Measurements from ENCODE around the gene ZC3HAV1L. TPM values are rescaled to one million over a fixed set of nuclear protein-coding genes. Genes with fewer than 3 reads are reported as not detected.
"Not testable (repeated sequence)": the region's sequence is repeated elsewhere in the genome, so short reads cannot be mapped to it uniquely, and the experiment has no call there.

ZC3HAV1L gene
- total RNA-seq, 3 donors from 2014 or later: 7.0 to 8.3 (median 7.3) TPM

GRCh38 chr7:139066315-139066714, 30.5 kb upstream of the ZC3HAV1L start:
- H3K4me3 Mint-ChIP-seq: no peak overlapping the region
- H3K4me1 Mint-ChIP-seq (ENCODE audit: low read depth): peaks cover 47% of the 10 kb centered on the region
- H3K27me3 Mint-ChIP-seq (ENCODE audit: low read depth): no peaks in the 10 kb centered on the region
- DNase-seq (no peak), ATAC-seq (no peak)
- peaks cover 69% of the 10 kb centered on the region for H3K36me3 Mint-ChIP-seq (ENCODE audit: insufficient read depth)
- H3K9me3 Mint-ChIP-seq: no peaks in the 10 kb centered on the region

GRCh38 chr7:139065323-139065722, 29.5 kb upstream of the ZC3HAV1L start:
- H3K4me3 Mint-ChIP-seq: no peak overlapping the region
- no peaks in the 10 kb centered on the region for H3K27me3 Mint-ChIP-seq (ENCODE audit: low read depth)
- DNase-seq (no peak), ATAC-seq (no peak)
- H3K9me3 Mint-ChIP-seq: no peaks in the 10 kb centered on the region
- peaks cover 56% of the 10 kb centered on the region for H3K4me1 Mint-ChIP-seq (ENCODE audit: low read depth)
- H3K36me3 Mint-ChIP-seq (ENCODE audit: insufficient read depth): peaks cover 78% of the 10 kb centered on the region

GRCh38 chr7:139061416-139061815, 25.6 kb upstream of the ZC3HAV1L start:
- DNase-seq (no peak), ATAC-seq (peak; percentile 69 to 71)
- peaks cover 65% of the 10 kb centered on the region for H3K36me3 Mint-ChIP-seq (ENCODE audit: insufficient read depth)
- no peak overlapping the region for H3K4me3 Mint-ChIP-seq
- no peaks in the 10 kb centered on the region for H3K9me3 Mint-ChIP-seq
- H3K27me3 Mint-ChIP-seq (ENCODE audit: low read depth): no peaks in the 10 kb centered on the region
- H3K4me1 Mint-ChIP-seq (ENCODE audit: low read depth): peaks cover 53% of the 10 kb centered on the region

- ATAC-seq (no peak), DNase-seq (no peak)
- Mint-ChIP-seq H3K4me1 (ENCODE audit: low read depth) (peaks cover 57% of the 10 kb centered on the region), H3K9me3 (no peaks in the 10 kb centered on the region), H3K36me3 (ENCODE audit: insufficient read depth) (peaks cover 64% of the 10 kb centered on the region), H3K27me3 (ENCODE audit: low read depth) (no peaks in the 10 kb centered on the region), H3K4me3 (no peak overlapping the region)
These were observed 24.9 kb upstream of the ZC3HAV1L start for GRCh38 chr7:139060695-139061237.

GRCh38 chr7:139059905-139060304, 24.1 kb upstream of the ZC3HAV1L start:
- Mint-ChIP-seq H3K36me3 (ENCODE audit: insufficient read depth) (peaks cover 58% of the 10 kb centered on the region), H3K27me3 (ENCODE audit: low read depth) (no peaks in the 10 kb centered on the region), H3K4me1 (ENCODE audit: low read depth) (peaks cover 56% of the 10 kb centered on the region), H3K4me3 (no peak overlapping the region), H3K9me3 (no peaks in the 10 kb centered on the region)
- ATAC-seq: no peak
- no peak for DNase-seq

GRCh38 chr7:139058943-139059342, 23.1 kb upstream of the ZC3HAV1L start:
- Mint-ChIP-seq H3K36me3 (ENCODE audit: insufficient read depth) (peaks cover 54% of the 10 kb centered on the region), H3K4me1 (ENCODE audit: low read depth) (peaks cover 50% of the 10 kb centered on the region), H3K27me3 (ENCODE audit: low read depth) (no peaks in the 10 kb centered on the region), H3K4me3 (no peak overlapping the region), H3K9me3 (no peaks in the 10 kb centered on the region)
- DNase-seq (no peak), ATAC-seq (no peak)

GRCh38 chr7:139055674-139056073, 19.8 kb upstream of the ZC3HAV1L start:
- Mint-ChIP-seq H3K9me3 (no peaks in the 10 kb centered on the region), H3K36me3 (ENCODE audit: insufficient read depth) (peaks cover 41% of the 10 kb centered on the region), H3K27me3 (ENCODE audit: low read depth) (no peaks in the 10 kb centered on the region), H3K4me1 (ENCODE audit: low read depth) (peaks cover 26% of the 10 kb centered on the region), H3K4me3 (no peak overlapping the region)
- no peak for ATAC-seq
- DNase-seq: no peak

GRCh38 chr7:139054656-139055055, 18.8 kb upstream of the ZC3HAV1L start:
- not testable (repeated sequence) for ATAC-seq; H3K4me3 Mint-ChIP-seq; H3K9me3 Mint-ChIP-seq; H3K27me3 Mint-ChIP-seq (ENCODE audit: low read depth); DNase-seq
- Mint-ChIP-seq H3K4me1 (ENCODE audit: low read depth) (peaks cover 22% of the 10 kb centered on the region), H3K36me3 (ENCODE audit: insufficient read depth) (peaks cover 38% of the 10 kb centered on the region)

- Mint-ChIP-seq H3K4me1 (ENCODE audit: low read depth) (peaks cover 27% of the 10 kb centered on the region), H3K9me3 (no peaks in the 10 kb centered on the region), H3K27me3 (ENCODE audit: low read depth) (no peaks in the 10 kb centered on the region), H3K36me3 (ENCODE audit: insufficient read depth) (peaks cover 43% of the 10 kb centered on the region), H3K4me3 (no peak overlapping the region)
- no peak for DNase-seq
- ATAC-seq: no peak
These were observed 18.3 kb upstream of the ZC3HAV1L start for GRCh38 chr7:139054101-139054500.

- no peak for DNase-seq
- ATAC-seq: no peak
- H3K27me3 Mint-ChIP-seq (ENCODE audit: low read depth): no peaks in the 10 kb centered on the region
- H3K36me3 Mint-ChIP-seq (ENCODE audit: insufficient read depth): peaks cover 47% of the 10 kb centered on the region
- H3K4me1 Mint-ChIP-seq (ENCODE audit: low read depth): peaks cover 34% of the 10 kb centered on the region
- no peaks in the 10 kb centered on the region for H3K9me3 Mint-ChIP-seq
- H3K4me3 Mint-ChIP-seq: no peak overlapping the region
These were observed 15.8 kb upstream of the ZC3HAV1L start for GRCh38 chr7:139051655-139052054.

GRCh38 chr7:139049936-139050335, 14.1 kb upstream of the ZC3HAV1L start:
- no peak for DNase-seq

GRCh38 chr7:139049111-139049510, 13.3 kb upstream of the ZC3HAV1L start:
- no peak for DNase-seq
- peaks cover 53% of the 10 kb centered on the region for H3K4me1 Mint-ChIP-seq (ENCODE audit: low read depth)
- H3K36me3 Mint-ChIP-seq (ENCODE audit: insufficient read depth): peaks cover 57% of the 10 kb centered on the region
- no peak for ATAC-seq
- no peaks in the 10 kb centered on the region for H3K9me3 Mint-ChIP-seq
- H3K27me3 Mint-ChIP-seq (ENCODE audit: low read depth): no peaks in the 10 kb centered on the region
- H3K4me3 Mint-ChIP-seq: no peak overlapping the region

More at GRCh38 chr7:139049936-139050335, 14.1 kb upstream of the ZC3HAV1L start:
- Mint-ChIP-seq H3K9me3 (no peaks in the 10 kb centered on the region), H3K27me3 (ENCODE audit: low read depth) (no peaks in the 10 kb centered on the region), H3K4me1 (ENCODE audit: low read depth) (peaks cover 45% of the 10 kb centered on the region), H3K36me3 (ENCODE audit: insufficient read depth) (peaks cover 55% of the 10 kb centered on the region), H3K4me3 (no peak overlapping the region)
- no peak for ATAC-seq

GRCh38 chr7:139047970-139048369, 12.1 kb upstream of the ZC3HAV1L start:
- Mint-ChIP-seq H3K4me3 (no peak overlapping the region), H3K27me3 (ENCODE audit: low read depth) (no peaks in the 10 kb centered on the region), H3K36me3 (ENCODE audit: insufficient read depth) (peaks cover 58% of the 10 kb centered on the region), H3K4me1 (ENCODE audit: low read depth) (peaks cover 61% of the 10 kb centered on the region), H3K9me3 (no peaks in the 10 kb centered on the region)
- DNase-seq (no peak), ATAC-seq (peak; percentile 63 to 75)

- no peak for DNase-seq
- H3K4me3 Mint-ChIP-seq: no peak overlapping the region
- no peak for ATAC-seq
- no peaks in the 10 kb centered on the region for H3K9me3 Mint-ChIP-seq
- H3K36me3 Mint-ChIP-seq (ENCODE audit: insufficient read depth): peaks cover 54% of the 10 kb centered on the region
- H3K4me1 Mint-ChIP-seq (ENCODE audit: low read depth): peaks cover 70% of the 10 kb centered on the region
- no peaks in the 10 kb centered on the region for H3K27me3 Mint-ChIP-seq (ENCODE audit: low read depth)
These were observed 10.3 kb upstream of the ZC3HAV1L start for GRCh38 chr7:139046143-139046542.

- Mint-ChIP-seq H3K36me3 (ENCODE audit: insufficient read depth) (peaks cover 51% of the 10 kb centered on the region), H3K4me1 (ENCODE audit: low read depth) (peaks cover 70% of the 10 kb centered on the region), H3K4me3 (peak overlapping the region; percentile 31), H3K27me3 (ENCODE audit: low read depth) (no peaks in the 10 kb centered on the region), H3K9me3 (no peaks in the 10 kb centered on the region)
- DNase-seq (no peak), ATAC-seq (no peak)
These were observed 9.3 kb upstream of the ZC3HAV1L start for GRCh38 chr7:139044813-139045794.

Data from activated T-cell treated with anti-CD3 and anti-CD28 coated beads, Interleukin-2, amount 50 U/mL, for 4 hours (primary cell).